ENCODE data around the gene ITGB1BP1. TPM values are rescaled to one million over a fixed set of nuclear protein-coding genes. Genes with fewer than 3 reads are reported as not detected.

Gene ITGB1BP1
- total RNA-seq, 2 donors from 2014 or later, result 132 to 167 TPM

Other genes starting within 250 kb of the ITGB1BP1 start
- not detected for gene ASAP2, start 216.7 kb downstream of the ITGB1BP1 start, total RNA-seq
- gene CPSF3, start 126 bp upstream of the ITGB1BP1 start, total RNA-seq, result 10 to 100 TPM; 46.6 to 58.4 TPM
- 10 to 100 TPM; 46.1 to 47.2 TPM for gene IAH1, start 51.0 kb upstream of the ITGB1BP1 start, total RNA-seq
- 10 to 100 TPM; 62.1 to 85.1 TPM for gene ADAM17, start 132.3 kb upstream of the ITGB1BP1 start, total RNA-seq
- 100 to 1,000 TPM; 221 to 318 TPM for gene YWHAQ, start 207.5 kb upstream of the ITGB1BP1 start, total RNA-seq